NCI-H128 (cell line): ENCODE data around the gene CDK4.

Experiments
- DNase-seq: peaks from one replicate; lab custom pipeline; 2025; ENCODE audit not compliant: unreplicated experiment; lab: John Stamatoyannopoulos, UW

The CDK4 gene

DNA sequence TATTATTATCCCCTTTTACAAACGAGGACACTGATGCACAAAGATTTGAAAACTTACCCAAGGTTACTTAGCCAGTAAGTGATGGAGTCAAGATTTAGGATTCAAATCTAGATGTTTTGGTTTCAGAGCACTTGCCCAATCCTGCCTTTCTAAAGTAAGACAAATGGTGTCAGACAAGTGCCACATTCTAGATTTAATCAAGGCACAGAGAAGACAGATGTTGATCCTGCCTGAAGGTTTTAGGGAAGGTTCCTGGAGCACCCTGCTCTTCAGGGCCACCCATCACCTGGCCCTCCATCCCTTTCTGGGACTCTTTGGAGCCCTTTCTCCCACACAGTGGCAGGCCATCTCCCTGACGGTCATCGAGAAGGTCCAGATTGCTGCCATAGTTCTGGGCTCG is 5.7 kb upstream of the CDK4 start:
- no peak for DNase-seq

DNA sequence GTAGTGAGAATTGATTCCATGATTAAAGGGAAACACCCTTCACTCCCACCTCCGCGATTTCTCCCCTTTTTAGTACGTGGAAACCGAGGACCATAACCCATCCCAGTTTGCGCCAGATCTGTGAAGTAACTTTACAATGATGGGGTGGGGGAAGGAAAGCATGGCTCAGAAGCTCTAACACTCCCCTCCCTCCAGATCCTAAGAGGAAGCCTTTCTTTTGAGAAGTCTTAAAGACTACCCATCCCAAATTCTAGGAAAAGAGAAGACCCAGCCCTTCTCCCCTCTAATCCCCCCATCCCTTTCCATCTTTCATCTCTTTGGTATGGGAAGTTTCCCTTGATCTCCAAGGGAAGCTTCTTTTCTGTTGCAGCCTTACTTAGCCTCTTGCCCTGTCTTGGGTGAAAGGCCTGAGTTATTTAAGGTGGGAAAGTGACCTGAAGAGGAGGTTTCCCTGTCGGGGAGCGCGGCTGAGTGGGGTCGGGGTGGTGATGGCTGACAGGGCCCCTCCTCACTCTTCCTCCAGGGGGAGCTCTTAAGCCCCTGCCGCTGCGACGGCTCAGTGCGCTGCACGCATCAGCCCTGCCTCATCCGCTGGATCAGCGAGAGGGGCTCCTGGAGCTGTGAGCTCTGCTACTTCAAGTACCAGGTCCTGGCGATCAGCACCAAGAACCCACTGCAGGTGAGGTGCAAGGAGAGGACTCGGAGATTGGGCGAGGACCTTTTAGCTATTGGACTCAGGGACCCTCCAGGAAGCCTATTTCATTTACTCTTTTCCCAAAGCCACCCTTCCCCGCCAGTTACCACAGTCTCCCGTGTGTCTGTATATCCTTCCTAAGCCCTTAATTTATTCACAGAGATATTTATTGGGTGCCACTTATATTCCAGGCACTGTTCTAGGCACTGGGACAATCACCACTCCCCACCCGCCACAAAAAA is 4.6 kb upstream of the CDK4 start:
- DNase-seq = no peak

DNA sequence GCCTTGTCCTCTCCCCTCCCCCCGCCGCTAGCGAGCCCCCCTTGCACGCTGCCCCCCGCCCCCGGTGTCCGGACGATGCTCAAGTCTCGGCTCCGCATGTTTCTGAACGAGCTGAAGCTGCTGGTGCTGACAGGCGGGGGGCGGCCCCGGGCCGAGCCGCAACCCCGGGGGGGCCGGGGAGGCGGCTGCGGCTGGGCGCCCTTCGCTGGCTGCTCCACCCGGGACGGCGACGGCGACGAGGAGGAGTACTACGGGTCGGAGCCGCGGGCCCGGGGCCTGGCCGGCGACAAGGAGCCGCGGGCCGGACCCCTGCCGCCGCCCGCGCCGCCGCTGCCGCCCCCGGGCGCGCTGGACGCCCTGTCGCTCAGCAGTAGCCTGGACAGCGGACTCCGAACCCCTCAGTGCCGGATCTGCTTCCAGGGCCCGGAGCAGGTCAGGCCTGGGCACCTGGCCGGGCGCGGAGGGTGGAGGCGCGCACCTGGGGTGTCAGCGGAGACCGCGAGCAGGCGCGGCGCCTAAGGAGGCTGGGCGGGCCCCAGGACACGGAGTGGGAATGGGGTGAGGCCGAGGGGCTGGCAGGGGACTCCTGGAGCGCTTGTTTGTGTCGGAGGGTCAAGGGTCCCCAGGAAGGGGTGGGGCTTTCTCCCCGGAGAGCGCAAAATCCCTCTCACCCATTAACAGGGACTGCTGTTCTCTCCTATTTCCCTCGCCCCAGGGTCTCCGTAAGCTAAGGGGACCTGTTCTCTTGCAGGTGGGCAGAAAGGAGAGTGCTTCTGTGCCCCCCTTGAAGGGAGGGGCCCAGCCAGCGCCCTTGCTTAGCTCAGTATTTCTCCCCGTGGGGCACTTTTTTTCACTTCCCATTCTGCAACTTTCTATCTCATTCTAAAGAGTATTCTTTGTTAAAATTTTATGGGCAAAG is 3.6 kb upstream of the CDK4 start:
- DNase-seq = no peak

DNA sequence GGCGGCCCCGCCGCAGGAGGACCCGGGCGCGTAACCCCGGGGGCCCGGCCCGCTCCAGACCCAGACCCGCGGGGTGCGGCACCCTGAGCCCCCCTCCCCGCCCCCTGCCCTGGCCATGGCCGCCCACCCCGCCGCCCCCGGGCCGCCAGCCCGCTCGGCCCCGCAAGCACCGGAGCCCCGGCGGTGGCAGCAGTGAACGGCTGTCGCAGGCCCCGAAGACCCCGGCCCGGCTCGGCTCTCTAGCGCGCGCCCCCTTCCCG is 3.0 kb upstream of the CDK4 start:
- no peak for DNase-seq

DNA sequence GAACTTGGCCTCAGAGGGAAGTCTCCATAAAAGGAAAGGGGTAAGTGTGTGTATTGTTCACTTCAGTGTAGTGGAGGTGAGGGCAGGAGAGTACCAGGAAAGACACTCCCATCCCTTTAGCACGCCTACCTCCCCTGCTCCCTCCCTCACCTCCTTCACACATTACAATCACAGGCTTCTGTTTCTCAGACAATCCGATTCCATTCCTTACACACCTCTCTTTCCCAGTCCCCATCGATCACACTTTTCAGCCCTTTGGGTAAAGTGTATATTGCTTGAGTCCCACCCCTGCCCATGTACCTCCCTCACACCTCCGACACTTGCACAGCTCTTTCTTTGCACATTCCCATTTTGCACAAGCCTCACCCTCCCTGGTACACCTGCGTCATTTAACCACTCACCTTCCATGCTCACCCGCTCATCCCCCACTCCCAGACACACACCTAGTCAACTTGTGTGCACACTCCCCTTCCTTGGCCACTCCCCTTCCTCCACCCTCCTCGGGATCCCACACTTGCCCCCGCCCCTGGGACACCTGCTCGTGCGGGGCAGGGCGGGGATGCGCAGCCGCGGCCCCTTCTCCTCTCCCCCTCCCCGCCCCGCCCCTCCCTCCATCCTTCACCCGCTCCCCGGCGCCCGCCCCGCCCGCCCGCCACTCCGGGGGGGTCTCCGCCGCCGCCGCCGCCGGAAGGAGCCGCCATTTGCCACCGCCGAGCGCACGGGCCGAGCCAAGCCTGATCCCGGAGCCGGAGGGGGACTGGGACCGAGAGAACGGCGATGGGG is 2.5 kb upstream of the CDK4 start, which contains the start of gene MARCHF9:
Gene MARCHF9, plus strand, starts transcription at position 693 of the 783 bp plus-strand sequence. CDS start 426 bp downstream, outside the sequence.
- DNase-seq = peak; percentile 80

DNA sequence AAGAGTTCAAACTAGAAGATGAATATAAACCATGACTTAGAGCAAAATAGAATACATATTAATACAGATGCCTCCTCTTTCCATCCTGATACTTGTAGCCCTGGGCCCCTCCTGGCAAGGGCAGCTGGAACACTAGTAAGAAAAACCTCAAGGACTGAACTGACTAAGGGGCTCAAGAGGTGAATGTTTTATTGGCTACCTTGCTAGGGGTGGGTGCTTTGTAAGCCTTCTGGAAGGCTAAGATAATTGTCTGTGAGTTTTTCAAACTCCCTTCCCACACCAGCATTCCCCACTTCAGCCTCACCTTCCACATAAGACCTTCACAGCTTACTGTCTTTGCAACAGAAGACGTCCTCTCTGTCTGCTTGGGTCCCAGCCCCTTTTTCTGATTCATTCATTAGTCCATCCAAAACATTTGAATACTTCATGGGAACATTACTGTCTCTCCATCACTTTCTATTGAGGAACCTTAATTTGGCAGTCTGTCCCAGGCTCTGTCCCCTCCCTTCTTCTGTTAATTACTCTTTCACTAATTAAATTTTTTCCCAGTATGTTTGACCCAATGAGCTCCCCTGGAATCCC is 1.7 kb upstream of the CDK4 start:
- DNase-seq = no peak

DNA sequence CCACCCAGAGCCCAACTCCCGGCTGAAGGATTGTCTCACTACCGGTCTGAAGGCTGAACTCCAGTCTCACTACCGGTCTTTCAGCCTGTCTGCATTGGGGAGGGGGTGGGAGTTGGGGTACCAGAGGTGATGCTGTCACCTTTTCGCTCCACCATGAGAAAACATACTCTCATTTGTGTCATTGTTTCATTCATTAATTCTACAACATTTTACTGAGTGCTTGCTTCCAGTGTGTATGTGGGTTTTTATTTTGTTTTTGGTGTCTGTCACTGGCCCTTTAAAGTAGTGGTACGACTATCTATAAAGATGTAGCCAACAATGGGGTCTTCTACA is 524 bp upstream of the CDK4 start:
- no peak for DNase-seq

DNA sequence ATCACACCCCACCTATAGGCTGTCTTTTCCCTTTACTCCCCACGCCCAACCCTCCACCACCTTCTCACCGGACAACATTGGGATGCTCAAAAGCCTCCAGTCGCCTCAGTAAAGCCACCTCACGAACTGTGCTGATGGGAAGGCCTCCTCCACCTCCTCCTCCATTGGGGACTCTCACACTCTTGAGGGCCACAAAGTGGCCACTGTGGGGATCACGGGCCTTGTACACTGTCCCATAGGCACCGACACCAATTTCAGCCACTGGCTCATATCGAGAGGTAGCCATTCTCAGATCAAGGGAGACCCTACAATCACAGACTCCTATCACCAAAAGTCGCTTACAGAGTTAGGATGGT is 700 bp downstream of the CDK4 start:
- DNase-seq = no peak

DNA sequence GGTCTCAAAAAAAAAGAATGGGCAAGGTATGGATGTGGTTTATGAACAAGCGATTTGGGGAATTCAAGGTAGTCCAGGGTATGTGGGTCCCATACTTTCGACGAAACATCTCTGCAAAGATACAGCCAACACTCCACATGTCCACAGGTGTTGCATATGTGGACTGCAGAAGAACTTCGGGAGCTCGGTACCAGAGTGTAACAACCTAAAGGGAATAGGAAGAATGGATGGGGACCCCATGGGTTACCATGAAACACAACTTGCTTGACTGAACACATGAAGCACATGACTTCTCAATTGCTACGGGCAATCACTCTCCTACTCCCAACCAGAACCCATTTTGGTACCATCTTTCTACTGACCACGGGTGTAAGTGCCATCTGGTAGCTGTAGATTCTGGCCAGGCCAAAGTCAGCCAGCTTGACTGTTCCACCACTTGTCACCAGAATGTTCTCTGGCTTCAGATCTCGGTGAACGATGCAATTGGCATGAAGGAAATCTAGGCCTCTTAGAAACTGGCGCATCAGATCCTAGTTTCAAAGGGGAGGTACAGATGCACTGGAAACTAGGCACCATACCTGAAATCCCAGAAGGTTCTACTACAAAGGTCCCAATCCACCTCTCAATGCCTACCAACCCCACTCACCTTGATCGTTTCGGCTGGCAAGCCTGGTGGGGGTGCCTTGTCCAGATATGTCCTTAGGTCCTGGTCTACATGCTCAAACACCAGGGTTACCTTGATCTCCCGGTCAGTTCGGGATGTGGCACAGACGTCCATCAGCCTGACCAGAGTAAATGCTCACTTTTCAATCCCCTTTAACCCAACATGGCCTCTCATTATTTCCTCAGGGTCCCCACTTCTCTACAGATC is 1.3 kb downstream of the CDK4 start:
- DNase-seq = no peak

DNA sequence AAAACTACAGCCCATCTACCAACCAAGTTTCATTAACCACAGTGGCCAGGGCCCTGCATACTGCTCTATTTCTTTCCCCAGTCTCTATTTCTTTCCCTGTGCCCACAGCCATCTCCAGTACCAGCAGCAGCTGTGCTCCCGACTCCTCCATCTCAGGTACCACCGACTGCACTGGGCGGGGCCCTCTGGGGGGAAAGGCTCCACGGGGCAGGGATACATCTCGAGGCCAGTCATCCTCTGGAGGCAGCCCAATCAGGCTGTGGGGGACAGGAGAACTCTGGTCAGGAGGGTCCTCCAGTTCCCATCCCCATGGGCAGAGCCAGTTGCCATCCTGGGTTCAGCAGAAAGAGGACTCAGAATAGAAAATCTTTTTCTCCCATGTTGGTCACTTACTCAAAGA is 3.0 kb downstream of the CDK4 start:
- no peak for DNase-seq

DNA sequence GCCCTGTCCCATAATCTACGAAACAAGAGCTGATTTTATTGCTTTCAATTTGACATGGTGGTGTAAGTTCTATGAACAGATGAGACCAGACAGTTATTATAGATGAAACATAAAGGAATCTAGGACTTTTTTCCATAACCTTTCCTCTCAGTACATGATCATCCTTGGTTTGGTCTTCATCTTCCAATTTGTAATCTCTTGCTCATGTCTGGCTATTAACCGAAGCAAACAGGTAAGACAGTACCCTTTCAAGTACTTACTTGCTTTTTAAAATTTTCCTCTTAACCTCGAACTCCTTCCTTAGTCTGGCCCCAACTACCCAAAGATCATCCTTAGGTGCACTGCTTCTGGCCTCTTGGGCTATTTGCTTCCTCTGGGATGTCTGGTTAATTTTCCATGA is 6.1 kb downstream of the CDK4 start:
- DNase-seq = no peak

DNA sequence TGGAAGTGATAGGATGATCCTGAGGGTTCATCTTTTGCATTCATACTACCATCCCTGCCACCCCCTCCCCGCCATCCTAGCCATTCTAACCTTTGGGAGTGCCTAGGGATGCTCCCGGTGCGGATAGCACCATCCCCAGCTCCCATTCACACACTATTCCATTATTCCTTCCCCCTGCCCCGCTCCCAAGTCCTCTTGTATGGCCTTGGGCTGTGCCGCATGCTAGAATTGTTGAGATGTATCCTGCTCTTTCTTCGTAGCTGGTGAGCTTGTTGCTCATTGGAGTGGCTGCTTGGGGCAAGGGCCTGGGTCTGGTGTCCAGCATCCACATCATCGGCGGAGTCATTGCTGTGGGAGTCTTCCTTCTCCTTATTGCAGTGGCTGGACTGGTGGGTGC is 6.6 kb downstream of the CDK4 start:
- DNase-seq = no peak

DNA sequence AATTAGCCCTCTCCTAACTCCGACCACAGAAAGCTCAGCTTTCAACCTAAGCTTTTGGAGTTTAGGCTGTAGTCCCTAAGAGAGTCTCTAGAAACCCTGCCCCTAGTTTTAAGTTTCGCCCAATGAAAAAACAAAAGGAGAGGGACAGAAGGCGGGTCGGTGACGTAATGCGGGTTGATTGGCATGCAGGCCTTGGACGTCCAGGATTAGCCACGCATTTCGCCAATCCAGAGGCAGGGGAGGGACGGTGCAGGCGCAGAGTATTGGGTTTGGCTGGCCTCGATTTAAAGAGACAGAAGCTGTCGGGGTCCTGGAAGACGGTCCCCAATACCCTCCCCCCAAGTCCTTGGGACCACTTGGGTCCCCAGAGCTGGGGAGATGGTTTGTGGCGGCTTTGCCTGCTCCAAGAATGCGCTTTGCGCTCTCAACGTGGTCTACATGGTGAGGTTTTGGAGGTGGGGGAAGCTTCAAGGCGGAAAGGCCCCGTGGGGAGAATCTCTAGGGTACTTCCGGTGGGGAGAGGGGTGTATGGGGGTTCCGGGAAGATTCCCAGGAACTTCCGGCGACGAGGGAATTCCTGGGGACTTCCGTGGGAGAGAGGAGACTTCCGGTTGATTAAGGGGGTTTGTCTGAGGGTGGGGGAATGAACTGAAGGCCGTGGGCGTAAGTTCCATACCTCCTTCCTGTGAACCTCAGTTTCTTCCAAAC is 7.2 kb downstream of the CDK4 start, which contains the start of gene TSPAN31:
Gene TSPAN31, plus strand, starts transcription at position 263 of the 708 bp plus-strand sequence. Its CDS starts 116 bp downstream, at position 379.
- peak; percentile 94 for DNase-seq

DNA sequence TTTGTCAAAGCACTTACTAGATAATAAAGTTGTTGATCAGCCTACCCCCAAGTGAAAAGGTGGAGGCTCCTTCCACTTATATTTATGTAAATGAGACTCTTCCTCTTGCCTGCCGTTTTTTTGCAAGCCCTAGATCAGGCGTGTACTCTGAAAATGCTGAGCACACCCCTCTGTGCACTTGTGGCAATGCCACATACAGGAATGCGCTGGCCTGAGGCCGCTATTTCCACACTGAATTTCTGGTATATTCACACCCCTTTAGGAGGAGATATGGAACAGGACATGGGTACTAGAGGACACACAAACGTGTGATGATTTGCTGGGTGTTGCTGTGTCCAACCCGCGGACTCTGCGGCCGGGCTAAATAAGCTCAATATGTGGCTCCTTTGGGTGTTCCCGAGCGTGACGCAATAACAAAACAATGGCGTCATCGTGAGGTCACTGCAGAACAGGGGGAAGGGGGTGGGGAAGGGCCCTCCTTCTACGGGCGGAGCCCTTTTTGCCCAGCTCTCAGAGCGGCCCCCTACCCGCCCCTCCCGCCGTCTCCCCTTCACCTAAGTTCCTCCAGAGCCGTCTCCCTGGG is 7.8 kb downstream of the CDK4 start:
- DNase-seq = no peak

DNA sequence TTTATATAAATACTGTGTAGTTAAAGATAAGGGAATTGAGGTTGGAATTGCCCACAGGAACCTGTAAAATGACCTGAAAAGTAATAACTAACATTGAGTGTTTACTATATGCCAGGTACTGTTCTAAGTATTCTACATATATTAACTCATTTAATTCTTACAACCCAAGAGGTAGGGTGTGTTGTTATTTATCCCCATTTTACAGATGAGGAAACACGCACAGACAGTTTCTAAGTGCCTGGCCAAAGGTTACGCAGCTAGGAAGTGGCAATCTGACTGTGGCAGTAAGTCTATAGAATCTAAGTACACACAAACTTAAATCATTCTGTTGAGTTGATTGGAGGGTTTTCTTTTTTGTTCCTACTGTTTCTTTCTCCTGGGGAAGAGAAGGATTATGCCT is 8.3 kb downstream of the CDK4 start:
- no peak for DNase-seq

DNA sequence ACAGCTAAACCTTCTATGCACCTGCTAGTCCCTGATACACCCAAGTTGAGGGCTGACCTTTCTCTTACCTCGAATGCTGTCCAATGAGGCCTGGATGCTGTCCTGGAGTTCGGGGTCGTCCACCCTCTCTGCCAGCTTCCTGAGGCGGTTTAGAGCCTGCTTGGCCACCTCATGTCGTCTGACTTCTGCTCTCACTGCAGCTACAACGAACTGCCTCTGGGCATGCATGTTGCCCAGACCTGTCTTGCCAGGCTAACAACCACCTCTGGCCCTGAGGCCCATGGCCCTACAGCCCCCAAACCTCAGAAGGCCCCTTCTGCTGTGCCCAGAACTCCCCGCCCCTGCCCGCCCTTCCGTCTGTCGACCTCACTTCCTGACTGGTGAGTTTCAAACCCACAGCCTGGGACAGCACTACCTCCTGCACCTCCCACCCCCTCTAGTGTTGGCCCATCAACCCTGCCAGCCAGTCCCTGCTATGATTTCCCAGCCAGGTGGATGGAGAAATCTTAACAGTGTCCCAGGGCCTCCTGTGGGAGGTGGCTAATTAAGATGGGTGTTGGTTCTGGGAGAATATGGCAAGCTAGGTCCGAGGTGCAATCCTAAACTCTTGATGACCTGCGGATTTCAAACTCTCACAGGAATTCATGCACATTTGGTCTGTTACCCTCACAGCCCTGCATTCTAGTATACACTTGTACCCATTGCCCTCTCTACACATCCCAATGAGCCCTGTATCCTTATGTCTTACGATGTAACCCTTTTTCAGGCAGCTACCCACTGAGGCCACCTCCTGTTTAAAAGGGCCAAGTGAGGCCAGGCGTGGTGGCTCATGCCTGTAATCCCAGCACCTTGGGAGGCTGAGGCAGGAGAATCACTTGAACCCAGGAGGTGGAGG is 10.0 kb downstream of the CDK4 start:
- no peak for DNase-seq

DNA sequence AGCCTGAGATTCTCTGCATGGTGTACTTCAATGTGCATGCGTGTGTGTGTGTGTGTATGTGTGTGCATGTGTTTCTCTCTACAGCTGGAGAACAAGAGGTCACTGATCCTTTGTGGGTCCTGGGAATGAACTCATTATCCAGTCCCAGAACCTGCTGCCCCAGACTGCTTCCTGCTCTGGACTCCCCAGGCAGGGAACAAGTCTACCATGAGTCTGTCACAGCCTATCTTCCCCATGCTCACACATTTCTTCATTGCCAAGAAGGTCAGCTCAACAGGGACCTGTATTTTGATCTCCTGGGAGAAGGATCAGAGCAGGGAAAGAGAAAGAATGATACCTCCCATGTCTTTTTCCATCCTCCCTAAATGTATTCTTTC is 10.7 kb downstream of the CDK4 start:
- DNase-seq = no peak
